GM21447 (cell line): Measurements from ENCODE around the gene BRAT1.
"Not testable (repeated sequence)": the region's sequence is repeated elsewhere in the genome, so short reads cannot be mapped to it uniquely, and the experiment has no call there.

Source experiments
- ATAC-seq: cut with Tn5 transposase; IDR thresholded peaks from one replicate; pipeline ENCODE4 v1.9.1; 2021; ENCODE audit not compliant: unreplicated experiment

BRAT1 gene

GRCh38 chr7:2555121-2556052, at the start of gene BRAT1:
Gene BRAT1 (minus strand): TSS chr7:2555524. CDS start chr7:2554431, 1,093 bp downstream.
- ATAC-seq, result peak; percentile 69

DNA sequence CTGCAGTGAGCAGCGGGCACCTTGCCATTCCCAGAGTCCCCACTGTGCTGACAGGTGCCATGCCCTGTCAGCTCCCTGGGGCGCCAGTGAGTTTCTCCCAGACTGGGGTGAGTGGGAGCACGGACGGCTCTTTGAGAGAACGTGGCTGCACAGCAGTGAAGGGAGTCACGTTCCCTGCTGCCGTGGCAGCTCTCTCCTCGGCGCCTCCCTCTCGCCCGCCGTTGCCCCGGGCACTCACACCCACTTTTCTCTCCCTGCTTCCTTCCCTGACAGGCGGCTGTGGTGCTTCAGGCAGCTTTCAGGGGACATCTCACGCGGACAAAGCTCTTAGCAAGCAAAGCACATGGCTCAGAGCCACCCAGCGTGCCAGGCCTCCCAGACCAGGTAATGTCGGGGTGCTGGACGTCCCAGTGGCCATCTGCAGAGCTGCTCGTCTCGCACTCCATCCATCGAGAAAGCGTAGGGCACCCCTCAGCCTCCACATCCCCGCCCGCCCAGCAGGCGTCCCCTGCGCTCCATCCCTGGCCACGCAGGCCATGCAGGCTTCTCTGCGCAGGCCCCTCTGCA, 49.4 kb upstream of the BRAT1 start:
- ATAC-seq, result no peak

DNA sequence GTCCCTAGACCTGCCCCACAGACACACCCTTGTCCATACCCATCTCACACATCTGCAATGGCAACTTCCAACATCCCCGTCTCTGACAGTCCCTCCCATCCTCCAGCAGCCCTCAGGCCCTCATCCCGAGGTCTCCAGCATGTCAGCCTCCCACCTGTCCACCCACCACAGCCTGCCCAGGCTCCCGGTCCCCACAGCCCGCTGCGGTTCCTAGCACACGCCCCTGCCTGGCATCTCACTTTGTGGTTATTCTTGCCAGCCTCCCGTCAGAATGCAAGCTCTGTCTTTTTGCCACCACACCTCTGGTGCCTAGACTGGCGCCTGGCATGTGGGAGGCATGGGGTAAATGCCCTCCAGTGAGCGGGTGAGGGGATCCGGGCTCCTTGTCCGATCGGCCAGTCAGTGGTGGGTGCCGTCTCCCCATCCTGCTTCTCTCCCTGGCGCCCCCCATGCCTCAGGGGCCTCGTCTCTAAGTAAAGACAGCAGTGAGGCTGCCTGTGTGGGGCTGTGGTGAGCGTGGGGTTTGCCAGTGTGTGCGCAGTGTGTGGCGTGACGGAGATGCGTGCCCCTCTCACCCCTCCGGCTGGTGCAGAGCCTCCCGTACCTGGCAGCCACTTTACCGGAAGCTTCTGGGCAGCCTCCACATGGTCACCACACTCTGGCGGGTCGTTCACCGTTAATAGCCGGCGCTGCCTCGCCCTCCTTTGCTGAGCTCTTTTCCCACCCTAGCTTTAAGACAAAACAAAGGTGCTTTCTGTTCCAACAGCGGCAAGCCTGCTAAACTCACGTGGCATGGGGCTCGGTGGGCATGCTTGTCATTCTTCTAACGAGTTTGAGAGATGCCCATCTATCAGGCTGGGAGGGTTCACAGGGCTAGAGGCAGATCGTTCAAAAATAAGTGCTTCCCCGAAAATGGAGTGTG, 48.0 kb upstream of the BRAT1 start:
- no peak for ATAC-seq

GRCh38 chr7:2602406-2603043, 47.2 kb upstream of the BRAT1 start:
- ATAC-seq, result no peak

DNA sequence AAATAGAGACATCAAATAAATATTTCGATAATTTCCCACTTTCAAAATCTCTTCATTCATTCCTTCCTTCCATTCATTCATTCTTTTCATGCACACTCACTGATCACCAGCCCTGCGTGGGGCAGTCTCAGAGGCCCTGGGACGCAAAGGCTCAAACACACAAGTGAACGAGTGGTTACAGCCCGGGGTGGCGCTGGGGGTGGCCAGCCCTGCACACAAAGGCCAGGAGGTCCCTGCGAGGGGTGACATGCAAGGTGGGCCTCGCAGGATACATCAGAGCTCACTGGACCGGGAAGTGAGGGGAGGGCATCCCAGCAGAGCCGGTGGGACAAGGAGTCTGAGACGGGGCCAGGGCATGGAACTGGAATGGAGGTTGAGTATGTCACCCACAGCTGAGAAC, 46.6 kb upstream of the BRAT1 start:
- no peak for ATAC-seq

- no peak for ATAC-seq
These were observed 45.7 kb upstream of the BRAT1 start for GRCh38 chr7:2601065-2601464.

GRCh38 chr7:2598154-2598823, 43.0 kb upstream of the BRAT1 start:
- ATAC-seq, result no peak

- ATAC-seq, result no peak
These were observed 41.9 kb upstream of the BRAT1 start for GRCh38 chr7:2597273-2597640.

DNA sequence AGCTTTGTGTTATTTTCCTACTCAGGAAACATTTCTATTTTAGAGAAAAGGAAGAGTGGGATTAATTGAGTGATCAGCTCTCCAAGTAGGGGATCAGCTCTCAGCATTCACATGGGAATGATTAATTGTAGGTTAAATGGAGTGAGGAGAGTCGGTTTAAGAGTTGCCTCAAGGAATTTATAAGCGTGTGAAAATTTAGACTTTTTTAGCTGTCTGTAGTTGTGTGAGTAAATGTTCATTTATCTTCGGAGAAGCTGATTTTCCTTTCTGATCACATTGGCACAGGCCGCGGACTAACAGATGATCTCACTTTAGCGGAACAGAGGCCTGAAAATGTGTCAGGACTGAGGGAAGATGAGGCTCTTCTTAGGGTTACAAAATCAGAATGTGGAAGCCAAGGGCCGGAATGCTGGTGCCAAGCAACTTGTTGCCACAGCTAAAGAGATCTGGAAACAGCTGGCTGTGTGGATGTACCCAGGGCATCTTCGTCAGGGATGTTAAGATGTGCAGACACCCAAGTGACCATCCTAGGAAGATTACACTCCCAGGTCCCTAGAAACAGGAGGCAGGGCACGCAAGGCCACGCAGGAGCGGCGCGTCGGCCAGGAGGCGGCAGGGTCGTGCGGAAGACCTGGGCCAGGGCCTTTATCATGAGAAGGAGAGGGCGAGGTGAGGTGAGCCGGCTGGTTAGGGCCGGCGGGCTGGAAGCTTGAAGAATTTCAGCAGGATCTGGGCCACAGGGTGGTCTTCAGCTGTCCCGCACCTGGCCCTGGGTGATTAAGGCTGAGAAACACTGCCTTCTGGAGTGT, 41.3 kb upstream of the BRAT1 start:
- ATAC-seq, result no peak

- no peak for ATAC-seq
These were observed 40.0 kb upstream of the BRAT1 start for GRCh38 chr7:2595258-2595860.

DNA sequence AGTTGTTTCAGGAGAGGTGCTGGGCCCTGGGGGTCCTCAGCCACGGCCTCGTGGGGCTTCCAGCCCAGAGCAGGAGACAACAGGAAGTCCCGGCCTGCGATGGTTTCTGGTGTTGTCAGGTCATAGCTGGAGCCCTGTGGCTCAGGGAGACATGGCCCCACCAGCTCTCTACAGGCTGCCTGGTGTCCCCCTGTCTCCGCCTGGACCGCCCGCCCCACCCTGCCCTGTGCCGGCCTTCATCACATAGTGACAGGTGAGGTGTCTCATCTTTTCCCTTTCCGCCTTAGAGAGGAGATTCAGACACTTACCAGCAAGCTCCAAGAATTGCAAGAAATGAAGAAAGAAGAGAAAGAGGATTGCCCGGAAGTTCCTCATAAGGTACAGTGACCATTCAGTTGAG, 39.3 kb upstream of the BRAT1 start:
- no peak for ATAC-seq

GRCh38 chr7:2593036-2593727, 37.9 kb upstream of the BRAT1 start:
- ATAC-seq, result no peak

- no peak for ATAC-seq
These were observed 37.1 kb upstream of the BRAT1 start for GRCh38 chr7:2592375-2592865.

- ATAC-seq, result not testable (repeated sequence)
These were observed 34.6 kb upstream of the BRAT1 start for GRCh38 chr7:2589941-2590340.

DNA sequence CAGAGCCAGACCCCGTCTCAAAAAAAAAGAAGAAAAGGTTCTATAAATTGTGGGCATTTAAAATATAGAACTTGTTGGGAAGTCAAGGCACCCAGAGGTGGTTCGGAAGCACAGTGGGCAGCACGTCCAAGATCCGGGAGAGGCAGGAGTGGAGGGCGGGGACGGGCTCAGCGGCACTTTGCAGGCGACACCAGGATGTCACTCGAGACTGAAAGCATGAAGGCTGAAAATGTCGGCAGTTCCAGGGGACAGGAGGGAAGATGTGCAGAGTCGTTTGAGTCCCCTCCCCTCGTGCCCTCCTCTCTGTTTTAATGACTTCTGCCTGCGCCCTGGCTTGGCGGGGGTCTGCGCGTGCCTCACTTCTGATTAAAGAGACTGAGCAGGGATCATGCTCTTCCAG, 34.0 kb upstream of the BRAT1 start:
- no peak for ATAC-seq

- ATAC-seq, result no peak
These were observed 32.5 kb upstream of the BRAT1 start for GRCh38 chr7:2587778-2588177.

DNA sequence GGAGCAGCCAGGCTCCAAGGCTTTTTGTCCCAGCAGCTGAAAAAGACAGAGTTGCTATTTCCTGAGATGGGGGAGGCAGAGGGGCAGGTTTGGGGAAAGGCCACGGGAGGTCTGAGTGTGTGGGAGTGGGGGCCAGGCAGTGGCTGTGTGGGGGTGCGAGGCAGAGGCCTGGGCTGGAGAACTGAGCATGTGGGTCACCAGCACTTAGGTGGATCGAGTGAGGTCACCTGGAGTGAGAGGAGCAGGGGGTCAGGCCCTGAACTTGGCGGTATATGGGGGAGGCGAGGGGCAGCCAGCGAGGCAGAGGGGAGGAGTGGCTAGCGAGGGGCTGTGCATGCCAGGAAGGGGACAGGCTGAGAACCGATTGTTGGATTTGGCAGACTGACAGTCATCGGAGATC, 31.8 kb upstream of the BRAT1 start:
- no peak for ATAC-seq

DNA sequence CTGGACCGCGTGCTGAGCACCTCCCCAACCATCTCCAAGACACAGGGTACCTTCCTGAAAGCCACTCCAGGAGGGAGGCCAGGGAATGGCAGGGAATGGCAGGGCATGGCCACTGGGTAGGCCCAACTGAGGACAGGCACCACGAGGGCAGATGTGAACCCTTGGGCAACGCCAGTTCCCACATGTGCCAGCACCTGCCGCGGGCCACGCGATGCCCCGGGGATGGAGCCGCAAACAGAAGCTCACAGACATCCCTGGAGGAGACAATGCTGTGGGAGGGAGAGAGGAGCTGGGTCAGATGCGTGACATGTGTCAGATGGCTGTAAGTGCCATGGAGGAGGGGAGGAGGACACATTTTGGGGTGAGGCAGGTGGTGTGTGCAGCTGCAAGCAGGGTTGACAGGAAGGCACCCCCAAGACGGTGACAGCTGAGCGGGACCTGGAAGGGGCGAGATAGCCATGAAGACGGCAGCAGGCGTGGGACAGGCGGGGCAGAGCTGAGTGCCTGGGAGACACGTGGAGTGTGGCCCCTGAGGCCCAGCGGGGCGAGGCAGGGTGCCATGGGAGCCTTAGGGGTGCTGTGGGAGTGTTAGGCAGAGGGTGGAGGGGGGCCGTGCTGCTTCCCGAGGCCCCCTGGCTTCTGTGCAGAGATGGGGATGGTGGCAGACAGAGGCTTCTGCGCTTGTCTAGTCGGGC, 31.1 kb upstream of the BRAT1 start:
- no peak for ATAC-seq
